NT2/D1 (cell line): Measurements from ENCODE around the gene KCNIP1.

Source experiments
- SUZ12 ChIP-seq: IDR thresholded peaks from 2 replicates; pipeline ENCODE4 v1.6.1; 2011; ENCODE audit not compliant: insufficient read length, insufficient read depth; ENCODE audit errors: extremely low read depth
- YY1 ChIP-seq: IDR thresholded peaks from 2 replicates; pipeline ENCODE4 v1.6.1; 2011; ENCODE audit not compliant: insufficient read length, insufficient read depth
- ZNF274 ChIP-seq: IDR thresholded peaks from 2 replicates; pipeline ENCODE4 v1.6.1; 2011; ENCODE audit warnings: mild to moderate bottlenecking, low read depth, low read length

DNA sequence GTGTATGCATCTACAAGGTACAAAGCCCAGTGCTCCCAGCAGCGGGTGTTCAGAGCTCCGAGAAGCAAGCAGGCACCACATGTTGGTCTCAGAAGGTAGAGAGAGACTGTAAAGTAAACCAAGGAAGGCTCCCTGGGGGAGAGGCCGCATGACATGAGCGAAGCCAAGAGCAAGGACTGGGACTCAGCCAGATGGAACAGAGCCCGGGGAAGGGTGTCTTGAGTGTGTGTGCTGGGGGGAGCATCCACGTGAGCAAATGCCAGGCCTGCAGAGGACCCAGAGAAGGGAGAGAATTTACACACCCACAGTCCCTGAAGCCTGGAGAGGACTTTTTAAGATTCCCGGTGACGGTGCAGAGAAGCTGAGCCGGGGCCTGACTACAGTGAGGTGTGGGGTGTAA, 15.2 kb upstream of the KCNIP1 start:
- TF ChIP-seq YY1 (no peak), SUZ12 (no peak), ZNF274 (no peak)
